GM12874 (cell line): ENCODE measurements around the gene FLVCR2.

Experiments
- CTCF ChIP-seq: IDR thresholded peaks from 2 replicates; pipeline ENCODE4 v1.5.1; 2011; ENCODE audit warnings: low read depth, mild to moderate bottlenecking, control low read depth, low read length, moderate library complexity; ENCODE audit not compliant: insufficient read depth

FLVCR2 gene

GRCh38 chr14:75559045-75559444 is 19.4 kb upstream of the FLVCR2 start:
- TF ChIP-seq CTCF = no peak

GRCh38 chr14:75559451-75560222 is 18.8 kb upstream of the FLVCR2 start:
- TF ChIP-seq CTCF = no peak

GRCh38 chr14:75561013-75561432 is 17.4 kb upstream of the FLVCR2 start:
- peak; percentile 88 for TF ChIP-seq CTCF

- no peak for TF ChIP-seq CTCF
These were observed 16.3 kb upstream of the FLVCR2 start for GRCh38 chr14:75562089-75562488.

- TF ChIP-seq CTCF = no peak
These were observed 15.9 kb upstream of the FLVCR2 start for GRCh38 chr14:75562489-75562888.

- no peak for TF ChIP-seq CTCF
These were observed 14.5 kb upstream of the FLVCR2 start for GRCh38 chr14:75563931-75564330.

- TF ChIP-seq CTCF = no peak
These were observed 13.4 kb upstream of the FLVCR2 start for GRCh38 chr14:75565056-75565455.
